Measurements from ENCODE around the gene SEMA3E.

DNA sequence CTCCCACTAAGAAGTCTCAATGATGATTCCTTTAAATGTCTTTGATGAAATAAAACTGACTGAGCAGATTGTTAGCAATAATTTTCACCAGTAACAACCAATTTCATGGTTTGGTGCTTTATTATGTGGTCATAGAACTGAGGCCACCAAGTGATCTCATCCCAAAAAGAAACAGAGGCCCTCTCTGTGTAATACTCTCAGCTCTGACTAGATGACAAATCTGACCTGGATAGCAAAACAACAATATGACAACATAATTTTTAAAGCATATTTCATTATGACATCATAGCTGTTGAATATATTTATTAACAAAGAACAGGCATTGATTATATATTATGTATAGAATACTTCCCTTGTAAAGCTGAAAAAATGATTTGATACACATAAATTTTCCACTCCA lies 5.9 kb downstream of the SEMA3E start:
- TF ChIP-seq, protein P1, sequence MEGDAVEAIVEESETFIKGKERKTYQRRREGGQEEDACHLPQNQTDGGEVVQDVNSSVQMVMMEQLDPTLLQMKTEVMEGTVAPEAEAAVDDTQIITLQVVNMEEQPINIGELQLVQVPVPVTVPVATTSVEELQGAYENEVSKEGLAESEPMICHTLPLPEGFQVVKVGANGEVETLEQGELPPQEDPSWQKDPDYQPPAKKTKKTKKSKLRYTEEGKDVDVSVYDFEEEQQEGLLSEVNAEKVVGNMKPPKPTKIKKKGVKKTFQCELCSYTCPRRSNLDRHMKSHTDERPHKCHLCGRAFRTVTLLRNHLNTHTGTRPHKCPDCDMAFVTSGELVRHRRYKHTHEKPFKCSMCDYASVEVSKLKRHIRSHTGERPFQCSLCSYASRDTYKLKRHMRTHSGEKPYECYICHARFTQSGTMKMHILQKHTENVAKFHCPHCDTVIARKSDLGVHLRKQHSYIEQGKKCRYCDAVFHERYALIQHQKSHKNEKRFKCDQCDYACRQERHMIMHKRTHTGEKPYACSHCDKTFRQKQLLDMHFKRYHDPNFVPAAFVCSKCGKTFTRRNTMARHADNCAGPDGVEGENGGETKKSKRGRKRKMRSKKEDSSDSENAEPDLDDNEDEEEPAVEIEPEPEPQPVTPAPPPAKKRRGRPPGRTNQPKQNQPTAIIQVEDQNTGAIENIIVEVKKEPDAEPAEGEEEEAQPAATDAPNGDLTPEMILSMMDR (conservative IDR thresholded peaks at IDR 0.05 in 1 of 2, IDR thresholded peaks at IDR 0.05 in 1 of 2; ENCODE audit: extremely low read depth in 1 of 2, insufficient read depth in 1 of 2, low read depth in 1 of 2, low read length in 2 of 2): no peak
- TF ChIP-seq EZH2 (IDR thresholded peaks at IDR 0.05; ENCODE audit: borderline replicate concordance, low read length): no peak
